Heart right ventricle (tissue), 16 donors: ENCODE data around the gene PEX5. TPM values are rescaled to one million over a fixed set of nuclear protein-coding genes. Genes with fewer than 3 reads are reported as not detected.
A peak's percentile ranks its signal among the peaks of the same experiment; 100 is the strongest.

Source experiments
- ATAC-seq, 8 donors: fragments of 200-7000 bp; cut with Tn5 transposase; one replicate each; pipeline ENCODE4 v1.9.1; 2020; ENCODE audit warnings: mild to moderate bottlenecking in 8 of 8, moderate library complexity in 8 of 8, moderate number of reproducible peaks in 1 of 8
- DNase-seq, 2 donors: peaks; one replicate each; pipeline ENCODE4 v3.0.0-alpha.2; 2020
- H3K27ac ChIP-seq, 10 donors: fragments of 200-600 bp; sonication (generic) in 2 of 10; one replicate each; pipeline versions ENCODE4 v1.5.0 to v1.8.0; 2020 to 2022; ENCODE audit warnings: mild to moderate bottlenecking in 3 of 10
- H3K27me3 ChIP-seq, 7 donors: fragments of 200-600 bp; one replicate each; pipeline ENCODE4 v1.8.0; 2021 to 2022; ENCODE audit warnings: mild to moderate bottlenecking in 2 of 7
- H3K36me3 ChIP-seq, 9 donors: fragments of 200-600 bp; sonication (generic) in 1 of 9; one replicate each; pipeline versions ENCODE4 v1.5.0 to v1.8.0; 2020 to 2022; ENCODE audit warnings: mild to moderate bottlenecking in 2 of 9
- H3K4me1 ChIP-seq, 9 donors: fragments of 200-600 bp; sonication (generic) in 1 of 9; one replicate each; pipeline versions ENCODE4 v1.5.0 to v1.8.0; 2020 to 2022; ENCODE audit warnings: mild to moderate bottlenecking in 4 of 9
- H3K4me3 ChIP-seq, 10 donors: fragments of 200-600 bp; sonication (generic) in 2 of 10; one replicate each; pipeline versions ENCODE4 v1.5.0 to v1.8.0; 2020 to 2022; ENCODE audit warnings: mild to moderate bottlenecking in 7 of 10, moderate library complexity in 2 of 10
- H3K9me3 ChIP-seq, 11 donors: fragments of 200-600 bp in 10 of 11; sonication (generic) in 2 of 11; one replicate each; pipeline versions ENCODE4 v1.5.0 to v1.8.0; 2013 to 2022; ENCODE audit warnings: mild to moderate bottlenecking in 2 of 11, control low read depth in 1 of 11, moderate library complexity in 1 of 11
- CTCF ChIP-seq, 9 donors: fragments of 200-600 bp; sonication (generic) in 2 of 9; IDR thresholded peaks; one replicate each; pipeline versions ENCODE4 v1.5.0 to v1.8.0; 2021 to 2022; ENCODE audit warnings: antibody characterized with exemption in 9 of 9, mild to moderate bottlenecking in 5 of 9, moderate library complexity in 1 of 9
- WGBS, 2 donors: extraction: QIAGEN DNeasy Blood & Tissue Kit; methylation state at CpG; one replicate each; pipeline ENCODE4 v1.1.7; 2013; ENCODE audit warnings: inconsistent platforms in 1 of 2; 5-methylcytosine and 5-hydroxymethylcytosine counted together
- intact Hi-C, 10 donors: fragments of 100-400 bp; cut with DNase I; formaldehyde crosslinking; loops; one replicate each; pipeline versions ENCODE4 v1.11.1 to v1.14.2; 2022
- polyA plus RNA-seq, 2 donors: library from polyadenylated mRNA; stranded (reverse); fragments of 200-250 nt; gene quantifications; one replicate each; pipeline ENCODE4 v1.2.3, GENCODE V29; 2013
- total RNA-seq, 10 donors: library from RNA; stranded (reverse); fragmentation: NEBNext Ultra II Directional in 3 of 10; extraction: Animal tissue kit (Norgen Biotek cat#: 25700) in 3 of 10; gene quantifications; one replicate each; pipeline versions ENCODE4 v1.2.1 to v1.2.4, GENCODE V29; 2021 to 2023
- donor health status: Arrhythmogenic right ventricular cardiomyopathy.
- donor health status: ischemic (EF 13 %, LVEDD 7.1; RV severe dilation, severe dysfunction).
- donor health status: healthy with polysubstance abuse.
- donor health status: DM: no; HTN: yes; CAD: no.
- donor health status: DM: no; HTN: no; CAD: no.
- donor health status: ischemic (EF 25% LVEDD 6.9; RV normal size, moderate dysfunction).
- donor health status: ischemic (EF 25% LVEDD 5.7; RV mildly dilated, moderate dysfunction).
- donor health status: healthy.
- donor health status: DM: yes; HTN: yes; CAD: no.
- donor health status: Ischemic cardiomyopathy.
- donor health status: ischemic (EF 35%, LVEDD 5.7; RV mildly dilated, moderate dysfunction).
- donor health status: nonischemic (EF 11% LVEDD 7.7; RV severe dilation, severe dysfunction).
- donor health status: DM: yes; HTN: yes; CAD: no.
- donor health status: PGD.
- donor health status: ischemic (EF 29% LVEDD 5.4; RV normal size, mild dysfunction).
- donor health status: nonischemic (EF 23%, LVEDD 6.1; RV moderate dilation, normal function).

Gene PEX5
- total and polyA plus RNA-seq, 12 donors, result 9.7 to 35.2 (median 28.7) TPM

- TF ChIP-seq CTCF (IDR thresholded peaks at IDR 0.05), result no peak
- ATAC-seq (no peak), DNase-seq (no peak)
- Histone ChIP-seq H3K4me3 (no peak overlapping the region), H3K4me1 (no peaks in the 10 kb centered on the region), H3K27ac (no peak overlapping the region), H3K9me3 (no peaks in the 10 kb centered on the region), H3K36me3 (peaks cover 7 to 94% (median 59%) of the 10 kb centered on the region in 9 donors), H3K27me3 (no peaks in the 10 kb centered on the region)
- intact Hi-C loops, result no loop called here
Observed at GRCh38 chr12:7205091-7205490, 15.6 kb downstream of the PEX5 start.

- no peaks in the 10 kb centered on the region for H3K27me3 ChIP-seq
- ATAC-seq, result no peak
- TF ChIP-seq CTCF (IDR thresholded peaks at IDR 0.05), result no peak
- peaks cover 0 to 2% (median 0%) of the 10 kb centered on the region in 11 donors for H3K9me3 ChIP-seq
- peaks cover 7 to 100% (median 62%) of the 10 kb centered on the region in 9 donors for H3K36me3 ChIP-seq
- no peak overlapping the region for H3K27ac ChIP-seq
- no peaks in the 10 kb centered on the region for H3K4me1 ChIP-seq
- no peak for DNase-seq
- 92 to 93% methylated on average over 3 of the region's 3 CpGs for WGBS, 2 donors
- intact Hi-C loops, result no loop called here
- H3K4me3 ChIP-seq, result no peak overlapping the region
Observed at GRCh38 chr12:7206691-7207090, 17.2 kb downstream of the PEX5 start.

- Histone ChIP-seq H3K4me3 (no peak overlapping the region), H3K9me3 (peaks cover 0 to 15% (median 0%) of the 10 kb centered on the region in 11 donors), H3K36me3 (peaks cover 7 to 99% (median 59%) of the 10 kb centered on the region in 9 donors), H3K27me3 (no peaks in the 10 kb centered on the region), H3K27ac (no peak overlapping the region), H3K4me1 (no peaks in the 10 kb centered on the region)
- ATAC-seq, result no peak
- intact Hi-C loops, result no loop called here
- DNase-seq, result no peak
- 96 to 97% methylated on average over 10 of the region's 10 CpGs for WGBS, 2 donors
- TF ChIP-seq CTCF (IDR thresholded peaks at IDR 0.05), result no peak
Observed at GRCh38 chr12:7207866-7208625, 18.6 kb downstream of the PEX5 start.

GRCh38 chr12:7209958-7210357 lies 20.5 kb downstream of the PEX5 start:
- peaks cover 7 to 80% (median 53%) of the 10 kb centered on the region in 9 donors for H3K36me3 ChIP-seq
- H3K4me3 ChIP-seq, result no peak overlapping the region
- ATAC-seq (peak in 1 of 8 donors; percentile 22), DNase-seq (no peak)
- WGBS, 2 donors, result 96 to 100% methylated on average over 14 of the region's 14 CpGs
- H3K9me3 ChIP-seq, result peaks cover 0 to 18% (median 0%) of the 10 kb centered on the region in 11 donors
- no peak overlapping the region for H3K27ac ChIP-seq
- intact Hi-C loops, result no loop called here
- TF ChIP-seq CTCF (IDR thresholded peaks at IDR 0.05), result no peak
- no peaks in the 10 kb centered on the region for H3K4me1 ChIP-seq
- no peaks in the 10 kb centered on the region for H3K27me3 ChIP-seq
